ENCODE measurements around the gene MED6.

MED6 gene

DNA sequence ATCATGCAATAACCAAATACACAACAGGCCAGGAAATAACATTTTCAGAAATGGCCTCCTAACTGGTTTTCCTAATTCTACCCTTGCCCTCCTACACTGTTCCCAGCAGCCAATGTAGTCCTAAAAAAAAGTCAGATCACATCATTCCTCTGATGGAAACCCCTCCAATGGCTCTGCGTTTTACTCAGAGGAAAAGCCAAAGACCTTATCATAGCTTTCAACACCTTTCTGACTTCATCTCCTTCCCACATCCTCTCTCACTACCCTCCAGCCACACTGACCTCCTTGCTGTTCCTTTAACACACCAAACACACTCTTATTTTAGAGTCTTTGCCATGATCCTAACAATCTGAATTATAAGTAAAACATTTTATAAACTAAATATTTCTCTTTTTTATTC is 1.1 kb downstream of the MED6 start:
- H4K20me1 ChIP-seq (ENCODE audit: insufficient read depth), result no peaks in the 10 kb centered on the region
- H3K27me3 ChIP-seq (ENCODE audit: insufficient read depth, low read depth), result no peaks in the 10 kb centered on the region
- peak overlapping the region; percentile 81 for H3K4me2 ChIP-seq
- no peak overlapping the region for H2AFZ ChIP-seq (ENCODE audit: low read depth)
- H3K36me3 ChIP-seq (ENCODE audit: insufficient read depth), result no peaks in the 10 kb centered on the region
- H3K79me2 ChIP-seq (ENCODE audit: insufficient read depth, low read depth), result peaks cover 37% of the 10 kb centered on the region
- H3K4me1 ChIP-seq (ENCODE audit: low read depth, poor library complexity, severe bottlenecking), result peaks cover 13% of the 10 kb centered on the region
- H3K27ac ChIP-seq, result no peak overlapping the region
- H3K9ac ChIP-seq, result no peak overlapping the region
- TF ChIP-seq, protein P1, sequence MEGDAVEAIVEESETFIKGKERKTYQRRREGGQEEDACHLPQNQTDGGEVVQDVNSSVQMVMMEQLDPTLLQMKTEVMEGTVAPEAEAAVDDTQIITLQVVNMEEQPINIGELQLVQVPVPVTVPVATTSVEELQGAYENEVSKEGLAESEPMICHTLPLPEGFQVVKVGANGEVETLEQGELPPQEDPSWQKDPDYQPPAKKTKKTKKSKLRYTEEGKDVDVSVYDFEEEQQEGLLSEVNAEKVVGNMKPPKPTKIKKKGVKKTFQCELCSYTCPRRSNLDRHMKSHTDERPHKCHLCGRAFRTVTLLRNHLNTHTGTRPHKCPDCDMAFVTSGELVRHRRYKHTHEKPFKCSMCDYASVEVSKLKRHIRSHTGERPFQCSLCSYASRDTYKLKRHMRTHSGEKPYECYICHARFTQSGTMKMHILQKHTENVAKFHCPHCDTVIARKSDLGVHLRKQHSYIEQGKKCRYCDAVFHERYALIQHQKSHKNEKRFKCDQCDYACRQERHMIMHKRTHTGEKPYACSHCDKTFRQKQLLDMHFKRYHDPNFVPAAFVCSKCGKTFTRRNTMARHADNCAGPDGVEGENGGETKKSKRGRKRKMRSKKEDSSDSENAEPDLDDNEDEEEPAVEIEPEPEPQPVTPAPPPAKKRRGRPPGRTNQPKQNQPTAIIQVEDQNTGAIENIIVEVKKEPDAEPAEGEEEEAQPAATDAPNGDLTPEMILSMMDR (conservative IDR thresholded peaks at IDR 0.05; ENCODE audit: low read depth, low read length), result no peak
- no peak overlapping the region for H3K4me3 ChIP-seq (IDR thresholded peaks at IDR 0.05; ENCODE audit: insufficient read depth, low read depth, low read length)

DNA sequence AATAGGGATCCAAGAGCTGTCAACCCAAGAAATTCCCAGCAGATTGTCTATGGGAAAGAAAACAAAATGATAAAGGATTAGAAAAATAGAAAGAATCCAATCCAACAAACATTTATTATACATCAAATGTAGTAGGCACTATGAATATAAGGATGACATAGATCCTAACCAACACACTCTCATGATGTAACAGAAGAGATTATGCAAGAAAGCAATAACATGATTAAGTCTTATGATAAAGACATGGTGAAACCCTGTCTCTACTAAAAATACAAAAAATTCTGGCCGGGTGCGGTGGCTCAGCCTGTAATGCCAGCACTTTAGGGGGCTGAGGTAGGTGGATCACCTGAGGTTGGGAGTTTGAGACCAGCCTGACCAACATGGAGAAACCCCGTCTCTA is 2.7 kb downstream of the MED6 start:
- Histone ChIP-seq H3K4me1 (ENCODE audit: low read depth, poor library complexity, severe bottlenecking) (peaks cover 13% of the 10 kb centered on the region), H3K9ac (no peak overlapping the region), H3K36me3 (ENCODE audit: insufficient read depth) (no peaks in the 10 kb centered on the region), H2AFZ (ENCODE audit: low read depth) (no peak overlapping the region), H4K20me1 (ENCODE audit: insufficient read depth) (no peaks in the 10 kb centered on the region), H3K27me3 (ENCODE audit: insufficient read depth, low read depth) (no peaks in the 10 kb centered on the region), H3K4me2 (no peak overlapping the region), H3K79me2 (ENCODE audit: insufficient read depth, low read depth) (peaks cover 37% of the 10 kb centered on the region), H3K4me3 (IDR thresholded peaks at IDR 0.05; ENCODE audit: insufficient read depth, low read depth, low read length) (no peak overlapping the region), H3K27ac (no peak overlapping the region)
- TF ChIP-seq, protein P1 (conservative IDR thresholded peaks at IDR 0.05; ENCODE audit: low read depth, low read length), result no peak

DNA sequence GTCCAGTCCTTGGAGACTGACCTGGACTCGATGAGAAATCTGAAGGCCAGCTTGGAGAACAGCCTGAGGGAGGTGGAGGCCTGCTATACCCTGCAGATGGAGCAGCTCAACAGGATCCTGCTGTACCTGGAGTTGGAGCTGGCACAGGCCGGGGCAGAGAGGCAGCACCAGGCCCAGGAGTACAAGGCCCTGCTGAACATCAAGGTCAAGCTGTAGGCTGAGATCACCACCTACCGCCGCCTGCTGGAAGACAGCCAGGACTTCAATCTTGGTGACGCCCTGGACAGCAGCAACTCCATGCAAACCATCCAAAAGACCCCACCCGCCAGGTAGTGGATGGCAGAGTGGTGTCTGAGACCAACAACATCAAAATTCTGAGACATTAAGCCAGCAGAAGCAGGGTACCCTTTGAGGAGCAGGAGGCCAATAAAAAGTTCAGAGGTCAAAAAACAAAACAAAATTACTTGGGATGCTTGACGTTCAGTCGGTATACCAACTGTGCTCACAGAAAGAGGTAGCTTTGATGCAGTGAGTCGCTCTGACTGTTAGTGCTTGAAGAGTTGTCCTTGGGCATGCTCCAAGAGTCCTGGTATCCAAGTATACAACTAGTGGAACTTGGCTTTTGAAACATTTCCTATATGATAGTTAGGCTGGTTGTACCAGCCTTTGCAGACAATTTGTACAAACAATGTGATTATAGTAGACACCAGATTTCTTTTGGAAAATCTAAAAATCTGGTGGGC is 4.8 kb downstream of the MED6 start:
- H3K4me1 ChIP-seq (ENCODE audit: low read depth, poor library complexity, severe bottlenecking), result peaks cover 7% of the 10 kb centered on the region
- H3K9ac ChIP-seq, result no peak overlapping the region
- no peak overlapping the region for H3K4me3 ChIP-seq (IDR thresholded peaks at IDR 0.05; ENCODE audit: insufficient read depth, low read depth, low read length)
- H3K4me2 ChIP-seq, result no peak overlapping the region
- no peaks in the 10 kb centered on the region for H4K20me1 ChIP-seq (ENCODE audit: insufficient read depth)
- H2AFZ ChIP-seq (ENCODE audit: low read depth), result no peak overlapping the region
- no peak overlapping the region for H3K27ac ChIP-seq
- no peaks in the 10 kb centered on the region for H3K36me3 ChIP-seq (ENCODE audit: insufficient read depth)
- TF ChIP-seq, protein P1 (conservative IDR thresholded peaks at IDR 0.05; ENCODE audit: low read depth, low read length), result no peak
- peaks cover 37% of the 10 kb centered on the region for H3K79me2 ChIP-seq (ENCODE audit: insufficient read depth, low read depth)
- no peaks in the 10 kb centered on the region for H3K27me3 ChIP-seq (ENCODE audit: insufficient read depth, low read depth)

DNA sequence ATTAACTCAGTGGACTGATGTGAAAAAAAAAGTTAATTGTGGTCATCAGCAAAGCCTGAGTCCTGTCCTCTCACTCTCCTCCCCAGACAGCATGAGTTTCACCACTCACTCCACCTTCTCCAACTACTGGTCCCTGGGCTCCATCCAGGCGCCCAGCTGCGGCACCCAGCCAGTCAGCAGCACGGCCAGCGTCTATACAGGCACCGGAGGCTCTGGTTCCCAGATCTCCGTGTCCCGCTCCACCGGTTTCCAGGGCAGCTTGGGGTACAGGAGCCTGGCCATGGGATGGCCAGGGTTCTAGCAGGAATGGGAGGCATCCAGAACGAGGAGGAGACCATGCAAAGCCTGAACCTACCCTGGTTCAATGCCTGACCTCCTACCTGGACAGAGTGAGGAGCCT is 6.0 kb downstream of the MED6 start:
- TF ChIP-seq, protein P1 (conservative IDR thresholded peaks at IDR 0.05; ENCODE audit: low read depth, low read length), result no peak
- no peak overlapping the region for H3K27ac ChIP-seq
- no peaks in the 10 kb centered on the region for H3K27me3 ChIP-seq (ENCODE audit: insufficient read depth, low read depth)
- peaks cover 28% of the 10 kb centered on the region for H3K79me2 ChIP-seq (ENCODE audit: insufficient read depth, low read depth)
- no peaks in the 10 kb centered on the region for H3K36me3 ChIP-seq (ENCODE audit: insufficient read depth)
- H2AFZ ChIP-seq (ENCODE audit: low read depth), result no peak overlapping the region
- no peak overlapping the region for H3K4me3 ChIP-seq (IDR thresholded peaks at IDR 0.05; ENCODE audit: insufficient read depth, low read depth, low read length)
- no peak overlapping the region for H3K4me2 ChIP-seq
- no peaks in the 10 kb centered on the region for H4K20me1 ChIP-seq (ENCODE audit: insufficient read depth)
- H3K4me1 ChIP-seq (ENCODE audit: low read depth, poor library complexity, severe bottlenecking), result peaks cover 4% of the 10 kb centered on the region
- H3K9ac ChIP-seq, result no peak overlapping the region

Measured in KMS-11 (cell line).